PFSK-1 (cell line): ENCODE results near the gene TMEM200B.

ENCODE experiments used
- FOXP2 ChIP-seq: optimal IDR thresholded peaks from 2 replicates; pipeline ENCODE3; 2011; ENCODE audit warnings: borderline replicate concordance, control low read depth, inconsistent platforms; ENCODE audit not compliant: insufficient read depth; ENCODE audit errors: extremely low read length, extremely low read depth
- POLR2AphosphoS5 ChIP-seq: IDR thresholded peaks from 2 replicates; pipeline ENCODE4 v1.6.1; 2012; ENCODE audit warnings: low read depth, mild to moderate bottlenecking, control low read depth, low read length, moderate library complexity
- SIN3A ChIP-seq: IDR thresholded peaks from 2 replicates; pipeline ENCODE4 v1.6.1; 2012; ENCODE audit warnings: mild to moderate bottlenecking, low read length, moderate library complexity, borderline replicate concordance; ENCODE audit not compliant: insufficient read depth
- TAF1 ChIP-seq: IDR thresholded peaks from 2 replicates; pipeline ENCODE4 v1.6.1; 2012; ENCODE audit warnings: low read length, control low read depth, borderline replicate concordance; ENCODE audit not compliant: insufficient read depth
- TF ChIP-seq, protein P1 (sequence below), 2 experiments: IDR thresholded peaks; 2 replicates each; pipeline versions ENCODE4 v1.6.1 to v1.8.0; 2011 to 2012; ENCODE audit warnings: low read depth in 2 of 2, low read length in 2 of 2, control low read depth in 1 of 2, inconsistent platforms in 1 of 2, mild to moderate bottlenecking in 1 of 2, moderate library complexity in 1 of 2; ENCODE audit not compliant: insufficient read depth in 1 of 2

TMEM200B gene

DNA sequence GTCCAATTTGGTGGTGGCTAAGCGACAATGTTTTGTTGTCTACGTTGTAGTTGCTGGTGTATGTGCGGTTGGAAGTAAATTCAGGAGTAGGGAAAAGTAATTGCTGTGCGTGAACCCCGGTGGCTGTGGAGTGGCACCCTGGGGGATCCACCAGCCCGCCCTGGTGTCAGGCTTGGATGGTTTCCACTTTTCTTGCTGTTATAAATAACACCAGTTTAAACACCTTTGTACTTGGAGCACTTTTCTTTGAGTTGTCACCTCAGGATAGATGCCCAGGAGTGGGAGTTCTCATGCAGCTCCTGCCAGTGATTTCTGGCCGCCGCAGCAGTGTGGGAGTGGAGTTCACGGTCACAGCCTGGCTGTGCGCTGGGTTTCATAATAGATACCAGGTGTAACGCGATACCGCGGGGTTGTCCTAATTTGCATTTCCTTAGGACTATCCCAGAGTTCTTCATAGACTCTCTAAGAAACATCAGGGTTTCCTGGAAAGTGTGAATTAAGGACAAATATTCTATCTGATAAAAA is 12.8 kb upstream of the TMEM200B start:
- TF ChIP-seq, protein P1, sequence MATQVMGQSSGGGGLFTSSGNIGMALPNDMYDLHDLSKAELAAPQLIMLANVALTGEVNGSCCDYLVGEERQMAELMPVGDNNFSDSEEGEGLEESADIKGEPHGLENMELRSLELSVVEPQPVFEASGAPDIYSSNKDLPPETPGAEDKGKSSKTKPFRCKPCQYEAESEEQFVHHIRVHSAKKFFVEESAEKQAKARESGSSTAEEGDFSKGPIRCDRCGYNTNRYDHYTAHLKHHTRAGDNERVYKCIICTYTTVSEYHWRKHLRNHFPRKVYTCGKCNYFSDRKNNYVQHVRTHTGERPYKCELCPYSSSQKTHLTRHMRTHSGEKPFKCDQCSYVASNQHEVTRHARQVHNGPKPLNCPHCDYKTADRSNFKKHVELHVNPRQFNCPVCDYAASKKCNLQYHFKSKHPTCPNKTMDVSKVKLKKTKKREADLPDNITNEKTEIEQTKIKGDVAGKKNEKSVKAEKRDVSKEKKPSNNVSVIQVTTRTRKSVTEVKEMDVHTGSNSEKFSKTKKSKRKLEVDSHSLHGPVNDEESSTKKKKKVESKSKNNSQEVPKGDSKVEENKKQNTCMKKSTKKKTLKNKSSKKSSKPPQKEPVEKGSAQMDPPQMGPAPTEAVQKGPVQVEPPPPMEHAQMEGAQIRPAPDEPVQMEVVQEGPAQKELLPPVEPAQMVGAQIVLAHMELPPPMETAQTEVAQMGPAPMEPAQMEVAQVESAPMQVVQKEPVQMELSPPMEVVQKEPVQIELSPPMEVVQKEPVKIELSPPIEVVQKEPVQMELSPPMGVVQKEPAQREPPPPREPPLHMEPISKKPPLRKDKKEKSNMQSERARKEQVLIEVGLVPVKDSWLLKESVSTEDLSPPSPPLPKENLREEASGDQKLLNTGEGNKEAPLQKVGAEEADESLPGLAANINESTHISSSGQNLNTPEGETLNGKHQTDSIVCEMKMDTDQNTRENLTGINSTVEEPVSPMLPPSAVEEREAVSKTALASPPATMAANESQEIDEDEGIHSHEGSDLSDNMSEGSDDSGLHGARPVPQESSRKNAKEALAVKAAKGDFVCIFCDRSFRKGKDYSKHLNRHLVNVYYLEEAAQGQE (IDR thresholded peaks at IDR 0.05; ENCODE audit: insufficient read depth in 1 of 2, low read depth in 2 of 2, low read length in 2 of 2) = no peak
- no peak for TF ChIP-seq FOXP2
- no peak for TF ChIP-seq TAF1
- no peak for TF ChIP-seq POLR2AphosphoS5
- no peak for TF ChIP-seq SIN3A

DNA sequence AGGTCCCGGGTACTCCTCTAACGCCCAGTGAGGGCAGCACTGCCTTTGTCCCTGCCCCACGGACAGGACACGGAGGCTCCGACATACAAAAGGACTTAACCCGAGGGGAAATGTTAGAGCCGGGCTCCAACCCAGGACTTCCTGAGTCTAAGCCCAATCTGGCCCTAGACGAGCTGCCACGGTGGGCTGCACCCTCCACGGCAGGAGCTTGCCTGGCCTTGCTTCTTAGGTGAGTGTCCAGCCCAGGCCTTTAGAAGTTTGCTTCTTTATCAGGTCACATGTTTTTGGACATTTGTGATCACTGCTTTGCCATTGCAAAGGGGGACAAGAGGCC is 11.0 kb upstream of the TMEM200B start:
- TF ChIP-seq FOXP2 (no peak), TAF1 (no peak), SIN3A (no peak), POLR2AphosphoS5 (no peak)
- TF ChIP-seq, protein P1 (IDR thresholded peaks at IDR 0.05; ENCODE audit: insufficient read depth in 1 of 2, low read depth in 2 of 2, low read length in 2 of 2) = no peak

DNA sequence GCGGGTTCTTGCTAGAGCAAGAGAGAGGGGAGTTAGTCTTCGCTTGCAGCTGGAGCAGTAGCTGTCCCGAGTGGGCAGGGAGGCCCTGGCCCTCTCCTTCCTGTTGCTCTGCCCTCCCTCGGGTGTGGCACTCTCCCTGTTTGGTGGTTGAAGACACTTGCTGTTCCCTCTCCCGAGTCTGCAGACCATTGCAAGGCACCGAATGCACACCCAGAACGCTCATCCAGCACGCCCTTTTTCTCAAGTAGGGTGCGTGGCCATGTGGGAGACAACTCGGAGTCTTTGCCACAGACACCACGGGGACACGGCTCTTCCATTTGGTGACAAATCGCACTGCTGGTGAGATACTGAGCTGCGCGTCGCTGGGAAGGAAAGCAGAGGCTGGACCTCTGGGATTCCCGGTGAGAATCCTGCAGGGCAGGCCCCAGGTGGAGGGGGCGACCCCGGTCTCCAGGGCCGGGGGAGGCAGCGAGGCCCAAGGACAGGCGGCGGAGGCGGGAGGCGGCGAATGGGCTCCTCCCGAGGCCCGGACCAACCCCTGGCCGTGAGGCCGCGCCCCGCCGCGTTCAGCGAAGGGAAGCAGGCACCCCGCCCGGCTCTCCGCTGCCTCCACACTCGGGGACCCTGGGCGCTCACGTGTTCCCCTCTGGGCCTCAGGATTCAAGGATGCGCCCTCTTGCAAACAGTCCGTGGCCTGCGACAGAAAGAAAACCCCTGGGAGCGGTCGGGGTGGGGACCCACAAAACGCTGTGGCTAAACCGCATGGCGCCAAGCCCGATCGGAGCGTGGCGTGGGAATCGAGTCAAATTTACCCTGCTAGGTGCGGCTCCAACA is 10.4 kb upstream of the TMEM200B start:
- no peak for TF ChIP-seq SIN3A
- TF ChIP-seq FOXP2 = no peak
- TF ChIP-seq POLR2AphosphoS5 = no peak
- TF ChIP-seq TAF1 = no peak
- TF ChIP-seq, protein P1 (IDR thresholded peaks at IDR 0.05; ENCODE audit: insufficient read depth in 1 of 2, low read depth in 2 of 2, low read length in 2 of 2) = no peak

DNA sequence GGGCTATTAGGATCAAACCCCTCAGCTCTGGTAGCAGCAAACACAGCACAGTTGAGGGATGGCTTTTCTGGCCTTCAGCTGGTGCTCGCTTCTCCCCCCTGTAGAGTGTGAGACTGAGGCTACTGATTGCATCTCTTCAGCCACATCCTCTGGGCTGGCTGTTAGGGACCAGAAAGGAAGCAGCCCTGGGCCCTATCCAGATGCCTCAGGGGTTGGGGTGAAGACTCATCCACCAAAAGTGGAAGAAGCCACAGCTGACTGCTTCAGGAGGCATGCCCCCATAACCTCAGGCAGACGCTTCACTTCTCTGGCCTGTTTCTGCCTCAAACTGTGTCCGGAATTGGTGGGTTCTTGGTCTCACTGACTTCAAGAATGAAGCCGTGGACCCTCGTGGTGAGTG is 6.2 kb upstream of the TMEM200B start:
- no peak for TF ChIP-seq POLR2AphosphoS5
- no peak for TF ChIP-seq SIN3A
- TF ChIP-seq TAF1 = no peak
- TF ChIP-seq FOXP2 = no peak
- TF ChIP-seq, protein P1 (IDR thresholded peaks at IDR 0.05; ENCODE audit: insufficient read depth in 1 of 2, low read depth in 2 of 2, low read length in 2 of 2) = no peak

DNA sequence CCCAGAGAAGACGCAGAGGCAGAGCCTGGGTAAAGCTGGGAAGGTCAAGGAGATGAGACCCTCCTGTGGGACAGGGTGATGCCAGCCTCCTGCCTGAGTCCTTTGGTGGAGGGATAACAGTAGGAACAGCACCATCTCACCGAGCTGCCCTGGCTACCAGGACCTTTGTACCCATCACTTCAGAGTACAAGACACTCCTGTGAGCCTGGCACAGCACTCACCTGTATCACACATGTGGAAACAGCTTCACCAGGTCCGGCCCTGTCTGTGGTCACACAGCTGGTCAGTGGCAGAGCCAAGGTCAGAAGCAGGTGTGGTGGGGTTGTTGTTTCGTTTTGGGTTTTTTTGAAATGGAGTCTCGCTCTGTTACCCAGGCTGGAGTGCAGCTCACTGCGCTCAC is 5.0 kb upstream of the TMEM200B start:
- TF ChIP-seq SIN3A (no peak), FOXP2 (no peak), POLR2AphosphoS5 (no peak), TAF1 (no peak)
- TF ChIP-seq, protein P1 (IDR thresholded peaks at IDR 0.05; ENCODE audit: insufficient read depth in 1 of 2, low read depth in 2 of 2, low read length in 2 of 2) = no peak
